GM18508 (cell line): Measurements from ENCODE around the gene SIL1.

Experiments
- ATAC-seq: cut with Tn5 transposase; IDR thresholded peaks from one replicate; pipeline ENCODE4 v1.9.1; 2021; ENCODE audit warnings: moderate number of reproducible peaks; ENCODE audit not compliant: insufficient read depth, unreplicated experiment

SIL1 gene

GRCh38 chr5:138967791-138968448 lies 230.2 kb downstream of the SIL1 start:
- ATAC-seq: no peak

GRCh38 chr5:138966236-138966985 lies 231.8 kb downstream of the SIL1 start:
- no peak for ATAC-seq

- ATAC-seq: no peak
Measured at GRCh38 chr5:138965626-138966025, 232.5 kb downstream of the SIL1 start.

GRCh38 chr5:138964647-138965201 lies 233.4 kb downstream of the SIL1 start:
- no peak for ATAC-seq

- no peak for ATAC-seq
Measured at GRCh38 chr5:138963763-138964371, 234.3 kb downstream of the SIL1 start.

GRCh38 chr5:138962614-138963370 lies 235.4 kb downstream of the SIL1 start:
- no peak for ATAC-seq

GRCh38 chr5:138961729-138962128 lies 236.4 kb downstream of the SIL1 start:
- ATAC-seq: no peak

GRCh38 chr5:138961221-138961620 lies 236.9 kb downstream of the SIL1 start:
- ATAC-seq: no peak

- ATAC-seq: no peak
Measured at GRCh38 chr5:138960145-138960692, 237.9 kb downstream of the SIL1 start.

- ATAC-seq: no peak
Measured at GRCh38 chr5:138956801-138957200, 241.4 kb downstream of the SIL1 start.

- ATAC-seq: no peak
Measured at GRCh38 chr5:138955671-138956295, 242.4 kb downstream of the SIL1 start.

GRCh38 chr5:138955013-138955660 lies 243.0 kb downstream of the SIL1 start:
- no peak for ATAC-seq

GRCh38 chr5:138954257-138955012 lies 243.7 kb downstream of the SIL1 start:
- no peak for ATAC-seq

GRCh38 chr5:138953387-138954256 lies 244.5 kb downstream of the SIL1 start:
- no peak for ATAC-seq

- ATAC-seq: no peak
Measured at GRCh38 chr5:138952962-138953361, 245.2 kb downstream of the SIL1 start.

- no peak for ATAC-seq
Measured at GRCh38 chr5:138951986-138952735, 246.0 kb downstream of the SIL1 start.
